ENCODE results near the gene TLE2. TPM values are rescaled to one million over a fixed set of nuclear protein-coding genes. Genes with fewer than 3 reads are reported as not detected.
"Not testable (repeated sequence)": the region's sequence is repeated elsewhere in the genome, so short reads cannot be mapped to it uniquely, and the experiment has no call there.

The TLE2 gene
- total RNA-seq, 1 donor from 2014 or later: not detected

DNA sequence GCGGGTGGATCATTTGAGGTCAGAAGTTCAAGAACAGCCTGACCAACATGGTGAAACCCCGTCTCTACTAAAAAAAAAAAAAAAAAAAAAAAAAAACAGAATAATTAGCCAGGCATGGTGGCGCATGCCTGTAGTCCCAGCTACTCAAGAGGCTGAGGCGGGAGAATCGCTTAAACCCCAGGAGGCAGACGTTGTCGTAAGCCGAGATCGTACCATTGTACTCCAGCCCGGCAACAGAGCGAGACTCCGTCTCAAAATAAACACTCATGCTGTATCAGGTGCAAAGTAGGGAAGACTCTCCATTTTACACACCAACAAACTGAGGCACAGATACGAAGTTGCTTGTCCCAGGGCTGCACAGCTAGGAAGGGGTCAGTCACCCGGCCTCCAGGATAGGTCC, 36.1 kb downstream of the TLE2 start:
- no peaks in the 10 kb centered on the region for H3K36me3 Mint-ChIP-seq
- Histone ChIP-seq H3K27ac (no peak overlapping the region), H3F3A (ENCODE audit: low read depth) (no peaks in the 10 kb centered on the region), H3K9me3 (ENCODE audit: low read depth) (no peaks in the 10 kb centered on the region), H3K4me2 (no peak overlapping the region), H3K9ac (no peak overlapping the region), H2AFZ (replicated peaks) (no peak overlapping the region), H3K4me3 (no peak overlapping the region), H3K4me1 (no peaks in the 10 kb centered on the region), H3K27me3 (peaks cover 5% of the 10 kb centered on the region), H3K79me2 (ENCODE audit: low read depth) (no peaks in the 10 kb centered on the region), H4K20me1 (ENCODE audit: low read depth) (no peaks in the 10 kb centered on the region), H3K36me3 (no peaks in the 10 kb centered on the region)
- no peak for TF ChIP-seq EZH2 (IDR thresholded peaks at IDR 0.05)
- H3K9me3 Mint-ChIP-seq: no peaks in the 10 kb centered on the region
- DNase-seq (ENCODE audit: low spot score): peak; percentile 43
- peaks cover 7% of the 10 kb centered on the region for H3K4me1 Mint-ChIP-seq
- peaks cover 32% of the 10 kb centered on the region for H3K27me3 Mint-ChIP-seq (ENCODE audit: insufficient read depth, low read depth)
- H3K27ac Mint-ChIP-seq: no peak overlapping the region
- H3K4me3 Mint-ChIP-seq: no peak overlapping the region

DNA sequence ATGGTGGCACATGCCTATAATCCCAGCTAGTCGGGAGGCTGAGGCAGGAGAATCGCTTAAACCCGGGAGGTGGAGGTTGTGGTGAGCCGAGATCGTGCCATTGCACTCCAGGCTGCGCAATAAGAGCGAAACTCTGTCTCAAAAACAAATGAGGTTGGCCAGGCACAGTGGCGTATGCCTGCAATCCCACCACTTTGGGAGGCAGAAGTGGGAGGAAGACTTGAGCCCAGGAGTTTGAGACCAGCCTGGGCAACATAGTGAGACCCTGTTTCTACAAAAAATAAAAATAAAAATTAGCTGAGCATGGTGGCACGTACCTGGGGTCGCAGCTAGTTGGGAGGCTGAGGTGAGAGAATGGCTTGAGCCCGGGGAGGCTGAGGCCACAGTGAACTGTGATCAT, 36.7 kb downstream of the TLE2 start:
- not testable (repeated sequence) for H3K36me3 ChIP-seq; H3K9me3 ChIP-seq (ENCODE audit: low read depth); H3K9ac ChIP-seq; H4K20me1 ChIP-seq (ENCODE audit: low read depth); H3K4me3 Mint-ChIP-seq; H3K4me1 ChIP-seq; H3K4me2 ChIP-seq; H3K27me3 ChIP-seq; DNase-seq (ENCODE audit: low spot score); H3K79me2 ChIP-seq (ENCODE audit: low read depth); H3K27ac Mint-ChIP-seq; H3K27ac ChIP-seq; H3K36me3 Mint-ChIP-seq; H3F3A ChIP-seq (ENCODE audit: low read depth); H2AFZ ChIP-seq (replicated peaks); H3K4me1 Mint-ChIP-seq; H3K9me3 Mint-ChIP-seq; H3K4me3 ChIP-seq
- H3K27me3 Mint-ChIP-seq (ENCODE audit: insufficient read depth, low read depth): peaks cover 31% of the 10 kb centered on the region

DNA sequence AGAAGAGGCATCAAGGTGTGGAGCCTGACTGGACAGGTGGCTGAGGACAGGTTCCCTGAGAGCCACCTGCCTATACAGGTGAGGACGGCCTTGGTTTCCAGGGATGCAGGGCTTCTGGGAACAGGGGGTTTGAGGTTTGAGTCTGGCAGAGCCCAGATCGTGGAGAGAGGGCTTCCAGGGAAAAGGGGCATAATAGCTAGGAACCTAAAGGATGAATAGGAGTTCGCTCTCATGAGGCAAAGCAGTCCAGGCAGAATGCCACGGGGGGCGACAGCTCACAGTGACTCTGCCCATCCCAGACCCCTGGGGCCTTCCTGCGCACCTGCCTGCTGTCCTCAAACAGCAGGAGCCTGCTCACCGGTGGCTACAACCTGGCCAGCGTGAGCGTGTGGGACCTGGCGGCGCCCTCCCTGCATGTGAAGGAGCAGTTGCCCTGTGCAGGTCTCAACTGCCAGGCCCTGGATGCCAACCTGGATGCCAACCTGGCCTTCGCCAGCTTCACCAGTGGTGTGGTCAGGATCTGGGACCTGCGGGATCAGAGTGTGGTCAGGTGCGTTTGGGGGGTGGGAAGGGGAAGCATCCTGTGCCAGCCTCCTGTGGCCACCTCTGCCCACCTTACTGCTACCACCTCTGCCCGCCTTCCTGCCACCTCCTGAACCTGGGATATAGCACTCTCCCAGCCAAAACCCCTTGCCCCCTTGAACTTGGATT, 39.7 kb downstream of the TLE2 start:
- Histone ChIP-seq H3K79me2 (ENCODE audit: low read depth) (no peaks in the 10 kb centered on the region), H3K9ac (no peak overlapping the region), H4K20me1 (ENCODE audit: low read depth) (peaks cover 2% of the 10 kb centered on the region), H3K27me3 (peaks cover 24% of the 10 kb centered on the region), H3K4me2 (no peak overlapping the region), H3K4me3 (no peak overlapping the region), H3K9me3 (ENCODE audit: low read depth) (no peaks in the 10 kb centered on the region), H3K27ac (no peak overlapping the region), H2AFZ (replicated peaks) (no peak overlapping the region), H3K4me1 (peaks cover 15% of the 10 kb centered on the region), H3K36me3 (no peaks in the 10 kb centered on the region), H3F3A (ENCODE audit: low read depth) (peaks cover 14% of the 10 kb centered on the region)
- TF ChIP-seq EZH2phosphoT487 (IDR thresholded peaks at IDR 0.05) (no peak), EZH2 (IDR thresholded peaks at IDR 0.05) (no peak)
- TF ChIP-seq, protein P1, sequence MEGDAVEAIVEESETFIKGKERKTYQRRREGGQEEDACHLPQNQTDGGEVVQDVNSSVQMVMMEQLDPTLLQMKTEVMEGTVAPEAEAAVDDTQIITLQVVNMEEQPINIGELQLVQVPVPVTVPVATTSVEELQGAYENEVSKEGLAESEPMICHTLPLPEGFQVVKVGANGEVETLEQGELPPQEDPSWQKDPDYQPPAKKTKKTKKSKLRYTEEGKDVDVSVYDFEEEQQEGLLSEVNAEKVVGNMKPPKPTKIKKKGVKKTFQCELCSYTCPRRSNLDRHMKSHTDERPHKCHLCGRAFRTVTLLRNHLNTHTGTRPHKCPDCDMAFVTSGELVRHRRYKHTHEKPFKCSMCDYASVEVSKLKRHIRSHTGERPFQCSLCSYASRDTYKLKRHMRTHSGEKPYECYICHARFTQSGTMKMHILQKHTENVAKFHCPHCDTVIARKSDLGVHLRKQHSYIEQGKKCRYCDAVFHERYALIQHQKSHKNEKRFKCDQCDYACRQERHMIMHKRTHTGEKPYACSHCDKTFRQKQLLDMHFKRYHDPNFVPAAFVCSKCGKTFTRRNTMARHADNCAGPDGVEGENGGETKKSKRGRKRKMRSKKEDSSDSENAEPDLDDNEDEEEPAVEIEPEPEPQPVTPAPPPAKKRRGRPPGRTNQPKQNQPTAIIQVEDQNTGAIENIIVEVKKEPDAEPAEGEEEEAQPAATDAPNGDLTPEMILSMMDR (IDR thresholded peaks at IDR 0.05): no peak
- Mint-ChIP-seq H3K27ac (no peak overlapping the region), H3K27me3 (ENCODE audit: insufficient read depth, low read depth) (peaks cover 26% of the 10 kb centered on the region), H3K9me3 (no peaks in the 10 kb centered on the region), H3K4me3 (no peak overlapping the region), H3K36me3 (no peaks in the 10 kb centered on the region), H3K4me1 (peaks cover 20% of the 10 kb centered on the region)
- DNase-seq (ENCODE audit: low spot score): no peak

DNA sequence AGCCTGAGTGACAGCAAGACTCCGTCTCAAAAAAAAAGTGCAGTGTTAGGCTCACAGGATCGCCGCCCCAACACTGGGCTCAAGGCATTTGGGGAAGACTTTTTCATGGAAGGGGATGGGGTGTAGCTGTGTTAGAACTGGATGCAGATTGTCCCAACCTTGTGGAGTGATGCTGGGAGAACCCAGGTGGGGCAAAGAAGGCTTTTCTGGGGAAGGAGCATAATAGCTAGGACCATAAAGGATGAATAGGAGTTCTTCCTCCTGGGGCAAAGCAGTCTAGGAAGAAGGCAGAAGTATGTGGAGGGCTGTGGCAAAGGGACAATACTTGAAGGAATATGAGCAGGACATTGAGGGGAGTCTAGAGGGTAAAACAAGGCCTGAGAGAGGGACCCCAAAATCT, 40.5 kb downstream of the TLE2 start:
- H3K27ac ChIP-seq: no peak overlapping the region
- H3K9me3 ChIP-seq (ENCODE audit: low read depth): no peaks in the 10 kb centered on the region
- peak overlapping the region; percentile 3 for H3K27ac Mint-ChIP-seq
- H3K36me3 Mint-ChIP-seq: no peaks in the 10 kb centered on the region
- H3K36me3 ChIP-seq: no peaks in the 10 kb centered on the region
- no peaks in the 10 kb centered on the region for H3K9me3 Mint-ChIP-seq
- H3K9ac ChIP-seq: no peak overlapping the region
- H3K27me3 ChIP-seq: peaks cover 30% of the 10 kb centered on the region
- H3F3A ChIP-seq (ENCODE audit: low read depth): peaks cover 21% of the 10 kb centered on the region
- H4K20me1 ChIP-seq (ENCODE audit: low read depth): peaks cover 7% of the 10 kb centered on the region
- H3K4me3 ChIP-seq: no peak overlapping the region
- TF ChIP-seq EZH2phosphoT487 (IDR thresholded peaks at IDR 0.05) (no peak), EZH2 (IDR thresholded peaks at IDR 0.05) (no peak)
- TF ChIP-seq, protein P1 (IDR thresholded peaks at IDR 0.05): no peak
- peak overlapping the region; percentile 33 for H3K4me3 Mint-ChIP-seq
- H3K4me2 ChIP-seq: no peak overlapping the region
- no peaks in the 10 kb centered on the region for H3K79me2 ChIP-seq (ENCODE audit: low read depth)
- DNase-seq (ENCODE audit: low spot score): no peak
- H2AFZ ChIP-seq (replicated peaks): no peak overlapping the region
- H3K27me3 Mint-ChIP-seq (ENCODE audit: insufficient read depth, low read depth): peaks cover 29% of the 10 kb centered on the region
- peaks cover 18% of the 10 kb centered on the region for H3K4me1 ChIP-seq
- H3K4me1 Mint-ChIP-seq: peaks cover 24% of the 10 kb centered on the region

Data from neural progenitor cell (in vitro differentiated cells).